Endothelial cell (in vitro differentiated cells): Measurements from ENCODE around the gene CFAP65. TPM values are rescaled to one million over a fixed set of nuclear protein-coding genes. Genes with fewer than 3 reads are reported as not detected.
A peak's percentile ranks its signal among the peaks of the same experiment; 100 is the strongest.

Experiments
- DNase-seq: peaks from one replicate; pipeline ENCODE4 v3.0.0; 2021; ENCODE audit warnings: low spot score
- H3K27ac Mint-ChIP-seq: one replicate; pipeline ENCODE4 v1.8.0; 2021; ENCODE audit warnings: mixed read lengths, inconsistent platforms; ENCODE audit not compliant: unreplicated experiment
- H3K27me3 Mint-ChIP-seq: one replicate; pipeline ENCODE4 v1.8.0; 2021; ENCODE audit warnings: mild to moderate bottlenecking, moderate library complexity, mixed read lengths, inconsistent platforms; ENCODE audit not compliant: unreplicated experiment
- H3K36me3 Mint-ChIP-seq: one replicate; pipeline ENCODE4 v1.8.0; 2021; ENCODE audit warnings: mild to moderate bottlenecking, low read depth, mixed read lengths, inconsistent platforms; ENCODE audit not compliant: unreplicated experiment
- H3K4me1 Mint-ChIP-seq: one replicate; pipeline ENCODE4 v1.8.0; 2021; ENCODE audit warnings: mild to moderate bottlenecking, mixed read lengths, inconsistent platforms; ENCODE audit not compliant: unreplicated experiment
- H3K4me3 Mint-ChIP-seq: one replicate; pipeline ENCODE4 v1.8.0; 2021; ENCODE audit warnings: mild to moderate bottlenecking, mixed read lengths, inconsistent platforms; ENCODE audit not compliant: unreplicated experiment
- H3K9me3 Mint-ChIP-seq: one replicate; pipeline ENCODE4 v1.8.0; 2021; ENCODE audit warnings: mixed read lengths, inconsistent platforms; ENCODE audit not compliant: unreplicated experiment
- CTCF ChIP-seq: fragments of 200-600 bp; sonication (generic); IDR thresholded peaks from one replicate; pipeline ENCODE4 v1.5.0; 2021; ENCODE audit warnings: antibody characterized with exemption; ENCODE audit not compliant: unreplicated experiment
- total RNA-seq: library from RNA; stranded (reverse); fragmentation: NEBNext Ultra II Directional; extraction: Animal tissue kit (Norgen Biotek cat#: 25700); gene quantifications from one replicate; pipeline ENCODE4 v1.2.1, GENCODE V29; 2021; ENCODE audit not compliant: unreplicated experiment

CFAP65 gene
- total RNA-seq, 1 donor from 2014 or later = 0.59 TPM

GRCh38 chr2:218996937-218997336 is 44.4 kb downstream of the CFAP65 start:
- peaks cover 31% of the 10 kb centered on the region for H3K27me3 Mint-ChIP-seq
- H3K36me3 Mint-ChIP-seq = no peaks in the 10 kb centered on the region
- no peaks in the 10 kb centered on the region for H3K9me3 Mint-ChIP-seq
- no peak overlapping the region for H3K4me3 Mint-ChIP-seq
- no peak for DNase-seq
- H3K4me1 Mint-ChIP-seq = no peaks in the 10 kb centered on the region
- no peak for TF ChIP-seq CTCF
- no peak overlapping the region for H3K27ac Mint-ChIP-seq

- peak; percentile 90 for DNase-seq
- Mint-ChIP-seq H3K4me1 (no peaks in the 10 kb centered on the region), H3K4me3 (no peak overlapping the region), H3K27me3 (peaks cover 35% of the 10 kb centered on the region), H3K9me3 (no peaks in the 10 kb centered on the region), H3K36me3 (no peaks in the 10 kb centered on the region), H3K27ac (no peak overlapping the region)
- TF ChIP-seq CTCF = peak; percentile 95
These were observed 45.2 kb downstream of the CFAP65 start for GRCh38 chr2:218995972-218996711.

GRCh38 chr2:218995561-218995960 is 45.8 kb downstream of the CFAP65 start:
- no peaks in the 10 kb centered on the region for H3K36me3 Mint-ChIP-seq
- DNase-seq = no peak
- H3K27me3 Mint-ChIP-seq = peaks cover 31% of the 10 kb centered on the region
- no peaks in the 10 kb centered on the region for H3K4me1 Mint-ChIP-seq
- H3K4me3 Mint-ChIP-seq = peak overlapping the region; percentile 33
- no peak for TF ChIP-seq CTCF
- no peak overlapping the region for H3K27ac Mint-ChIP-seq
- no peaks in the 10 kb centered on the region for H3K9me3 Mint-ChIP-seq

- H3K9me3 Mint-ChIP-seq = no peaks in the 10 kb centered on the region
- DNase-seq = peak; percentile 18
- H3K4me3 Mint-ChIP-seq = no peak within 1 kb of the TSS
- no peaks in the 10 kb centered on the region for H3K36me3 Mint-ChIP-seq
- TF ChIP-seq CTCF = no peak
- H3K27ac Mint-ChIP-seq = no peak within 1 kb of the TSS
- H3K4me1 Mint-ChIP-seq = no peaks in the 10 kb centered on the region
- H3K27me3 Mint-ChIP-seq = peaks cover 46% of the 10 kb centered on the region
These were observed 47.7 kb downstream of the CFAP65 start, which contains the start of gene CRYBA2 for GRCh38 chr2:218993345-218994315. TSS of gene CRYBA2 (minus strand) at chr2:218993422. CDS start at chr2:218993176, 246 bp downstream.
